Non-pigmented ciliary epithelial cell (primary cell): ENCODE data around the gene SNX32.

Experiments
- DNase-seq: peaks from one replicate; pipeline ENCODE4 v3.0.0-alpha.2; 2010; ENCODE audit warnings: low read depth

The SNX32 gene

GRCh38 chr11:65903068-65903481, 69.3 kb downstream of the SNX32 start:
- DNase-seq, result no peak
